ENCODE data around the gene KIF20A.

DNA sequence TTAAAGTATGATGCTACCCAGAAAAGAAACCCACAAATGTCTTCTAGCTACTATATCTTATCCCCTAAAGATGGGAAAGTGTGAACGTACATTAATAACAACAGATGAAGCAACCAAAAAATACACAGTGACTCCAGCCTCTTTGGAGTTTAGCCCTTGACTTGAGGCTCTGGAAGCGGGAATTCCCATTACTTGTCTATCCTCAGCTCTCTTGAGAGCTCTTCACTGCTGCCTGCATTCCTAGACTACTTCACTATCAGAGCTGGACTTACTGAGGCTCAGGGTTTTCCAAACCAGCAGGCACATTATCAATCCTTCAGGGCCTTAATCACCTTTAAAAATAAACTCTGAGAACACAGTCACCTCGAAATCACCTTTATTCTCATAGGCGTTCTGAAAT, 38.6 kb upstream of the KIF20A start:
- TF ChIP-seq POLR2A (IDR thresholded peaks at IDR 0.05; ENCODE audit: low read depth, low read length) (no peak), TAF1 (IDR thresholded peaks at IDR 0.05; ENCODE audit: borderline replicate concordance, low read depth, low read length) (no peak)

Data from GM12892 (cell line).